Esophagus squamous epithelium (tissue), 4 donors: ENCODE data around the gene ASPN.

Experiments used
- POLR2A ChIP-seq, 4 donors: fragments of 450-650 bp; IDR thresholded peaks; one replicate each; pipeline ENCODE4 v1.6.1; 2017; ENCODE audit warnings: antibody characterized with exemption in 4 of 4, mild to moderate bottlenecking in 4 of 4, moderate library complexity in 3 of 4
- TF ChIP-seq, protein P1 (sequence below), 6 experiments: fragments of 450-650 bp in 4 of 6; fragments of 200-600 bp in 2 of 6; sonication (generic) in 2 of 6; IDR thresholded peaks; one replicate each; pipeline ENCODE4 v1.5.1; 2016 to 2019; ENCODE audit warnings: antibody characterized with exemption in 6 of 6, mild to moderate bottlenecking in 4 of 6, moderate library complexity in 4 of 6

DNA sequence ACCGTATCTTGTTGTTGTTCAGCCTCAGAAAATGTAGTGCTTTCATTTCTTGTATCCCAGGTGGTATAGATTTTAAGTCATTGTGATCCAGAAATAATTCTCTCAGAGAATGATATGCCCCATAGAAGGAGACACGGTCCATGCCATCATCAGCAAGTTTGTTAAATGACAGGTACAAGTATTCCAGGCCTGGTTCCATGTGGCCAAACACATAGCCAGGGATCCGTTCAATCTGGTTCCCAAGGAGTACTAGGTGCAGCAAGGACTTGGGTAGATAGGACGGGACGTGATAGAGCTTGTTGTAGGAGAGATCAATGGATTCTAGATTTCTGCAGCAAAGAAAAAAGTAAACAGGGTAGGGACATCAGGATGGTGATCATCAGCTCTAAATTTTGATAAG lies 18.4 kb upstream of the ASPN start:
- TF ChIP-seq POLR2A (IDR thresholded peaks at IDR 0.05), result no peak
- TF ChIP-seq, protein P1, sequence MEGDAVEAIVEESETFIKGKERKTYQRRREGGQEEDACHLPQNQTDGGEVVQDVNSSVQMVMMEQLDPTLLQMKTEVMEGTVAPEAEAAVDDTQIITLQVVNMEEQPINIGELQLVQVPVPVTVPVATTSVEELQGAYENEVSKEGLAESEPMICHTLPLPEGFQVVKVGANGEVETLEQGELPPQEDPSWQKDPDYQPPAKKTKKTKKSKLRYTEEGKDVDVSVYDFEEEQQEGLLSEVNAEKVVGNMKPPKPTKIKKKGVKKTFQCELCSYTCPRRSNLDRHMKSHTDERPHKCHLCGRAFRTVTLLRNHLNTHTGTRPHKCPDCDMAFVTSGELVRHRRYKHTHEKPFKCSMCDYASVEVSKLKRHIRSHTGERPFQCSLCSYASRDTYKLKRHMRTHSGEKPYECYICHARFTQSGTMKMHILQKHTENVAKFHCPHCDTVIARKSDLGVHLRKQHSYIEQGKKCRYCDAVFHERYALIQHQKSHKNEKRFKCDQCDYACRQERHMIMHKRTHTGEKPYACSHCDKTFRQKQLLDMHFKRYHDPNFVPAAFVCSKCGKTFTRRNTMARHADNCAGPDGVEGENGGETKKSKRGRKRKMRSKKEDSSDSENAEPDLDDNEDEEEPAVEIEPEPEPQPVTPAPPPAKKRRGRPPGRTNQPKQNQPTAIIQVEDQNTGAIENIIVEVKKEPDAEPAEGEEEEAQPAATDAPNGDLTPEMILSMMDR (IDR thresholded peaks at IDR 0.05), result no peak
